Measurements from ENCODE around the gene GLMP. TPM values are rescaled to one million over a fixed set of nuclear protein-coding genes. Genes with fewer than 3 reads are reported as not detected.

The GLMP gene, protein sequence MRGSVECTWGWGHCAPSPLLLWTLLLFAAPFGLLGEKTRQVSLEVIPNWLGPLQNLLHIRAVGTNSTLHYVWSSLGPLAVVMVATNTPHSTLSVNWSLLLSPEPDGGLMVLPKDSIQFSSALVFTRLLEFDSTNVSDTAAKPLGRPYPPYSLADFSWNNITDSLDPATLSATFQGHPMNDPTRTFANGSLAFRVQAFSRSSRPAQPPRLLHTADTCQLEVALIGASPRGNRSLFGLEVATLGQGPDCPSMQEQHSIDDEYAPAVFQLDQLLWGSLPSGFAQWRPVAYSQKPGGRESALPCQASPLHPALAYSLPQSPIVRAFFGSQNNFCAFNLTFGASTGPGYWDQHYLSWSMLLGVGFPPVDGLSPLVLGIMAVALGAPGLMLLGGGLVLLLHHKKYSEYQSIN
- 10 to 100 TPM; 34.7 to 72.0 (median 55.7) TPM for total RNA-seq
- long read RNA-seq, partial matches to known transcripts, result 0 of 14 reads
- long read RNA-seq, other reads (novel, unspliced or antisense), result 4 of 14 reads

DNA sequence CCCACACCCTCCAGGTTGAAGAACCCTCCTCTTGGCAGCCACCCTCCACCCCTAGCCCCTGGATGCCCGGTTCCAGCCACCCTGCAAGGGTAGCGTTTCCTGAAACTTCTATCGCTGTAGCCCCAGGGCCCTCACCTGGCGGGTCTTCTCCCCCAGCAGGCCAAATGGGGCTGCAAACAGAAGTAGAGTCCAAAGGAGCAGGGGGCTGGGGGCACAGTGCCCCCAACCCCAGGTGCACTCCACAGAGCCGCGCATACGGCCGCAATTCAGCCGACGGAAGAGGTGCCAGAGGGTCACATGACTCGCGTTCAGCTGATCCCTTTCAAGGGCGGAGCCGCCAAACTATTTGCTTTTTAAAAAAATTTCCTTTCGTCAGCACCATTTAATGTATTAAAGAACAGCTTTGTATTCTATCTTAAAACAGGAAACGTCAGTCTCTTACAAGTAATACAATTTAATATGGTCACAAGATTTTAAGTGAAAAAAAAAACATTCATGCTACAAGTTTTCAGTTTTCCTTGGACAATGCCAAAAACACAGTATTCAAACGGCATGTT is at the start of gene GLMP:
Gene GLMP (minus strand): TSS at position 289 of the 557 bp plus-strand sequence. CDS start 34 bp downstream, at position 255.
- no peaks in the 10 kb centered on the region for H3K27me3 ChIP-seq
- H3K36me3 ChIP-seq, result peaks cover 0 to 5% (median 0%) of the 10 kb centered on the region in 4 donors
- peak within 1 kb of the TSS; percentile 71 to 87 (median 84) for H3K4me3 ChIP-seq
- peaks cover 0 to 42% (median 9%) of the 10 kb centered on the region in 4 donors for H3K4me1 ChIP-seq
- H3K9me3 ChIP-seq, result no peaks in the 10 kb centered on the region
- 0% methylated on average over 17 of the region's 17 CpGs for WGBS (ENCODE audit: insufficient coverage, low coverage, low lambda C conversion rate, missing lambda C conversion rate)
- peak; percentile 77 to 83 (median 83) for DNase-seq
- ATAC-seq, result peak in 3 of 4 donors; percentile 42 to 60 (median 46)
- H3K27ac ChIP-seq, result peak within 1 kb of the TSS; percentile 57 to 78 (median 63)
- TF ChIP-seq POLR2A (IDR thresholded peaks at IDR 0.05), result no peak
- TF ChIP-seq, protein P1, sequence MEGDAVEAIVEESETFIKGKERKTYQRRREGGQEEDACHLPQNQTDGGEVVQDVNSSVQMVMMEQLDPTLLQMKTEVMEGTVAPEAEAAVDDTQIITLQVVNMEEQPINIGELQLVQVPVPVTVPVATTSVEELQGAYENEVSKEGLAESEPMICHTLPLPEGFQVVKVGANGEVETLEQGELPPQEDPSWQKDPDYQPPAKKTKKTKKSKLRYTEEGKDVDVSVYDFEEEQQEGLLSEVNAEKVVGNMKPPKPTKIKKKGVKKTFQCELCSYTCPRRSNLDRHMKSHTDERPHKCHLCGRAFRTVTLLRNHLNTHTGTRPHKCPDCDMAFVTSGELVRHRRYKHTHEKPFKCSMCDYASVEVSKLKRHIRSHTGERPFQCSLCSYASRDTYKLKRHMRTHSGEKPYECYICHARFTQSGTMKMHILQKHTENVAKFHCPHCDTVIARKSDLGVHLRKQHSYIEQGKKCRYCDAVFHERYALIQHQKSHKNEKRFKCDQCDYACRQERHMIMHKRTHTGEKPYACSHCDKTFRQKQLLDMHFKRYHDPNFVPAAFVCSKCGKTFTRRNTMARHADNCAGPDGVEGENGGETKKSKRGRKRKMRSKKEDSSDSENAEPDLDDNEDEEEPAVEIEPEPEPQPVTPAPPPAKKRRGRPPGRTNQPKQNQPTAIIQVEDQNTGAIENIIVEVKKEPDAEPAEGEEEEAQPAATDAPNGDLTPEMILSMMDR (IDR thresholded peaks at IDR 0.05), result no peak
- intact Hi-C loops (cut with DNase I), result no loop called here

DNA sequence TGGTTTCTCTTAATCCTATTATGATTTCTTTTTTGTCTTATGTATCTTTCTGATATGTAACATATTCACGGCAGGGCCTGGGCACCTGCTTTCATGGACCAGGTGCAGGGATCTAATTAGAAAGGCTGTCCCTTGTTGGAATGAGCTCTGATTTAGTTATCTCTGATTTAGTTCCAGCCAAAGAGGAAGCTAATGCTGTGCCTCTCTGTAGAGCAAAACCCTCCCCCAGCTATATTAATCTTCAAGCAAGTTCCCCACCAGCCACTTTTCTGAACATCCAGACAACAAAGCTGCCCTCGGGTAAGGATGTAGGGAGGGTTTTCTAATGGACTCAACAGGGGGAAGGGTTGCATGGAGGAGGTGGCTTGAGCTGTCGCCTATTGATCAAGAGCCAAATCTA is 48.9 kb upstream of the GLMP start:
- H3K4me3 ChIP-seq, result no peak overlapping the region
- H3K27ac ChIP-seq, result no peak overlapping the region
- no peak for ATAC-seq
- TF ChIP-seq, protein P1 (IDR thresholded peaks at IDR 0.05), result no peak
- no peak for TF ChIP-seq POLR2A (IDR thresholded peaks at IDR 0.05)
- no peaks in the 10 kb centered on the region for H3K9me3 ChIP-seq
- 77% methylated on average over 2 of the region's 3 CpGs for WGBS (ENCODE audit: insufficient coverage, low coverage, low lambda C conversion rate, missing lambda C conversion rate)
- no peak for DNase-seq
- H3K27me3 ChIP-seq, result no peaks in the 10 kb centered on the region
- intact Hi-C loops (cut with DNase I), result no loop called here
- no peaks in the 10 kb centered on the region for H3K4me1 ChIP-seq
- no peaks in the 10 kb centered on the region for H3K36me3 ChIP-seq

DNA sequence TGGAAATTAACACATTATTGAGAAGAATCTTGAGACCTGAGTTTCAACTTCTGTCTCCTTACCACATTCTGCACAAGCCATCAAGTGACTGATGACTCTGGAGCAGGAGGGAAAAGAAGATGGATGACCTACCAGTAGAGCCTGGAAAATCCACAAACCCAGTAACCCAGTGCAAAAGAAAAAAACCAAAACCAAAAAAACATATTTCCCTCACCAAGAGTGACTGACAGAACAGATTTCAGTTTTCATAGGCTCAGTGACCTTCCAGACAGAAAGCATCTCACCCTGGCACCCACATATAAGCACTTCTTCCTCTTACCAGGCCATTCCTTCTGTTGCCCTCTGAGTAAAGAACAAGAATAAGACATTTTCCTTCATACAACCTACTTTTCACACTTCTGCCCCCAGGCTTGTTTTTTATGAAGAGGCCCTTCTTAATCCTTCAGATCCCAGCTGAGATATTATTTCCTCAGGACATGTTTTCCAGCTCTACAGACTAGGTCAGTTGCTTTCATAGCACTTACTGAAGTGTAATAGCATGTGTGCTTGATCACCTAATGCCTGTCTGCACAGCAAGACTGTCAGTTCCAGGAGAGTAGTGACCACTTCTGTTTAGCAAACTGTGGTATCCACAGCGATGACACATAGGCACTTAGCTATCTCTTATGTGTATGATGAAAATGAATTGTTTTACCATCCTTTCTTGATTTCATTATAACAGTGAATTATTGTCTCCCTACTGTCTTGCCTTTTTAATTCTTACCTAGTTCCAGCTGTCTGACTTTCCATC is 46.9 kb upstream of the GLMP start:
- 83% methylated on average over 1 of the region's 1 CpG for WGBS (ENCODE audit: insufficient coverage, low coverage, low lambda C conversion rate, missing lambda C conversion rate)
- TF ChIP-seq POLR2A (IDR thresholded peaks at IDR 0.05), result no peak
- TF ChIP-seq, protein P1 (IDR thresholded peaks at IDR 0.05), result no peak

DNA sequence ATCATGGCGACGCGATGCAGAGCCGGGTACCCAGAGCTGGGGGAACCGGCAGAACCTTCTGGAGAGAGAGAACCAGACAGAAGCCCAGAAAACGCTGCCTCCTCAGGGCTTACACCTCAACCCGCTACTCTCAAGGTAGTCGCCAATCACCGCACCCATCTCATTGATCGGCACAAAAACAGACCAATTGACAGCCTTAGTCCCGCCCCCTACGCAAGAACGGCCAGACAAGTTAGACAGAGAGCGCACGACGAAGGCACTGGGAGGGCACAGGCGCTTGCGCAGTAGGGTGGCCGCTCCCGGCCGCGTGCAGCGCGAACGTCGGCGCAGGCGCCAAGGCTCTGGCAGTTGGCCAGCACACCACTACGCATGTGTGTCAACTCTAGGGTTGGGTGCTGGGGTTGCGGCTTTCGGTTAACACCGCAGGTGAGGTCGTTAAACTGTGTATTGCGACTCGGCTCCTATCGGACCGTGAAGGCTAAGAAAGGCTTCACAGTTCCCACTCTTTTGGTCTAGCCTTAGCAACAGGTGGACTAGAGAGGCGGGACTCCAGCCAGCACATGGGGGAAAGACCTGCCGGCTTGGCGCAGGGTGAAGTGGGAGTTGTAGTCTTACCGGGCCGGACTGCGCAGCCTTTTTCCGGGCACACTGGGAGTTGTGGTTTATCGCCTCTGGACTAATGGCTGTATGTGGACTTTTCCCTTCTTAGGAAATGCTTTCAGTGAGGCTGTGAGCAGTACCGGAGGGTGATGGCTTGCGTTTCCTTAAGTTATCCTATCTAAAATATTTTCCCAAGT is 42.9 kb upstream of the GLMP start, which contains the start of the genes CCT3 and TSACC:
Gene CCT3 (minus strand): TSS at position 113 of the 797 bp plus-strand sequence. CDS start 108 bp downstream, at position 5.
Gene TSACC (plus strand): TSS at position 347 of the 797 bp plus-strand sequence. CDS start 1,232 bp downstream, outside the sequence.
- Histone ChIP-seq H3K36me3 (peaks cover 0 to 24% (median 10%) of the 10 kb centered on the region in 4 donors), H3K27ac (peak within 1 kb of the TSS; percentile 68 to 86 (median 70)), H3K4me1 (peaks cover 0 to 15% (median 3%) of the 10 kb centered on the region in 4 donors), H3K27me3 (no peaks in the 10 kb centered on the region), H3K9me3 (no peaks in the 10 kb centered on the region), H3K4me3 (peak within 1 kb of the TSS; percentile 62 to 91 (median 82))
- ATAC-seq (peak; percentile 93 to 98 (median 96)), DNase-seq (peak; percentile 98 to 99 (median 99))
- WGBS (ENCODE audit: insufficient coverage, low coverage, low lambda C conversion rate, missing lambda C conversion rate), result 0% methylated on average over 26 of the region's 47 CpGs
- intact Hi-C loops (cut with DNase I), result no loop called here
- TF ChIP-seq POLR2A (IDR thresholded peaks at IDR 0.05), result peak; percentile 78
- TF ChIP-seq, protein P1 (IDR thresholded peaks at IDR 0.05), result no peak

More for the DNA sequence above, 46.9 kb upstream of the GLMP start:
- Histone ChIP-seq H3K27me3 (no peaks in the 10 kb centered on the region), H3K27ac (no peak overlapping the region), H3K9me3 (no peaks in the 10 kb centered on the region), H3K4me1 (no peaks in the 10 kb centered on the region), H3K36me3 (no peaks in the 10 kb centered on the region), H3K4me3 (no peak overlapping the region)
- no peak for ATAC-seq
- intact Hi-C loops (cut with DNase I), result no loop called here
- DNase-seq, result no peak
